PFSK-1 (cell line): Measurements from ENCODE around the gene QSOX1.

Source experiments
- POLR2AphosphoS5 ChIP-seq: IDR thresholded peaks from 2 replicates; pipeline ENCODE4 v1.6.1; 2012; ENCODE audit warnings: low read depth, mild to moderate bottlenecking, control low read depth, low read length, moderate library complexity
- SIN3A ChIP-seq: IDR thresholded peaks from 2 replicates; pipeline ENCODE4 v1.6.1; 2012; ENCODE audit warnings: mild to moderate bottlenecking, low read length, moderate library complexity, borderline replicate concordance; ENCODE audit not compliant: insufficient read depth
- TAF1 ChIP-seq: IDR thresholded peaks from 2 replicates; pipeline ENCODE4 v1.6.1; 2012; ENCODE audit warnings: low read length, control low read depth, borderline replicate concordance; ENCODE audit not compliant: insufficient read depth

GRCh38 chr1:180199018-180199417 is 44.3 kb downstream of the QSOX1 start:
- TF ChIP-seq POLR2AphosphoS5 (no peak), TAF1 (no peak), SIN3A (no peak)
